ENCODE measurements around the gene FAM217B. TPM values are rescaled to one million over a fixed set of nuclear protein-coding genes. Genes with fewer than 3 reads are reported as not detected.

FAM217B gene
- total and polyA plus RNA-seq, 4 donors = 0.88 to 5.0 (median 1.7) TPM

- H3K27me3 ChIP-seq (ENCODE audit: control insufficient read depth in 4 of 4, insufficient read depth in 4 of 4, low read length in 3 of 4) = peaks cover 0 to 2% (median 0%) of the 10 kb centered on the region in 4 donors
- peaks cover 0 to 3% (median 0%) of the 10 kb centered on the region in 4 donors for H3K9me3 ChIP-seq (ENCODE audit: control insufficient read depth in 4 of 4, low read length in 3 of 4)
- no peak for DNase-seq (ENCODE audit: low spot score)
- H3K36me3 ChIP-seq (ENCODE audit: control insufficient read depth in 4 of 4, insufficient read depth in 3 of 4, low read depth in 1 of 4, low read length in 3 of 4) = no peaks in the 10 kb centered on the region
- H3K27ac ChIP-seq (ENCODE audit: low read depth in 1 of 2, low read length in 2 of 2) = no peak overlapping the region
- TF ChIP-seq, protein P1, sequence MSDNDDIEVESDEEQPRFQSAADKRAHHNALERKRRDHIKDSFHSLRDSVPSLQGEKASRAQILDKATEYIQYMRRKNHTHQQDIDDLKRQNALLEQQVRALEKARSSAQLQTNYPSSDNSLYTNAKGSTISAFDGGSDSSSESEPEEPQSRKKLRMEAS (IDR thresholded peaks at IDR 0.05) = no peak
- TF ChIP-seq EGR1 (IDR thresholded peaks at IDR 0.05; ENCODE audit: low read depth in 2 of 2) = no peak
- no peak for TF ChIP-seq JUND (IDR thresholded peaks at IDR 0.05)
- no peak for TF ChIP-seq CTCF (IDR thresholded peaks at IDR 0.05; ENCODE audit: low read depth, low read length, missing input control)
- no peak for TF ChIP-seq HNF4G (IDR thresholded peaks at IDR 0.05)
- no peak for TF ChIP-seq YY1 (IDR thresholded peaks at IDR 0.05)
- TF ChIP-seq ZBTB33 (IDR thresholded peaks at IDR 0.05) = no peak
- TF ChIP-seq RAD21 (IDR thresholded peaks at IDR 0.05) = no peak
- TF ChIP-seq FOXA2 (IDR thresholded peaks at IDR 0.05) = no peak
- TF ChIP-seq, protein P2, sequence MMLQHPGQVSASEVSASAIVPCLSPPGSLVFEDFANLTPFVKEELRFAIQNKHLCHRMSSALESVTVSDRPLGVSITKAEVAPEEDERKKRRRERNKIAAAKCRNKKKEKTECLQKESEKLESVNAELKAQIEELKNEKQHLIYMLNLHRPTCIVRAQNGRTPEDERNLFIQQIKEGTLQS (IDR thresholded peaks at IDR 0.05) = no peak
- 95% methylated on average over 9 of the region's 9 CpGs for WGBS
- H3K4me3 ChIP-seq (ENCODE audit: low read depth in 1 of 3, low read length in 3 of 3) = no peak overlapping the region
- no peaks in the 10 kb centered on the region for H3K4me1 ChIP-seq (ENCODE audit: control insufficient read depth in 4 of 4, insufficient read depth in 4 of 4, low read length in 3 of 4)
- H3K9ac ChIP-seq (ENCODE audit: low read depth in 1 of 2, low read length in 2 of 2) = no peak overlapping the region
Observed at GRCh38 chr20:59983076-59983475, 42.9 kb downstream of the FAM217B start.

GRCh38 chr20:59984541-59984940 lies 44.4 kb downstream of the FAM217B start:
- no peak overlapping the region for H3K4me3 ChIP-seq (ENCODE audit: low read depth in 1 of 3, low read length in 3 of 3)
- H3K9ac ChIP-seq (ENCODE audit: low read depth in 1 of 2, low read length in 2 of 2) = no peak overlapping the region
- no peak for DNase-seq (ENCODE audit: low spot score)
- TF ChIP-seq, protein P3, sequence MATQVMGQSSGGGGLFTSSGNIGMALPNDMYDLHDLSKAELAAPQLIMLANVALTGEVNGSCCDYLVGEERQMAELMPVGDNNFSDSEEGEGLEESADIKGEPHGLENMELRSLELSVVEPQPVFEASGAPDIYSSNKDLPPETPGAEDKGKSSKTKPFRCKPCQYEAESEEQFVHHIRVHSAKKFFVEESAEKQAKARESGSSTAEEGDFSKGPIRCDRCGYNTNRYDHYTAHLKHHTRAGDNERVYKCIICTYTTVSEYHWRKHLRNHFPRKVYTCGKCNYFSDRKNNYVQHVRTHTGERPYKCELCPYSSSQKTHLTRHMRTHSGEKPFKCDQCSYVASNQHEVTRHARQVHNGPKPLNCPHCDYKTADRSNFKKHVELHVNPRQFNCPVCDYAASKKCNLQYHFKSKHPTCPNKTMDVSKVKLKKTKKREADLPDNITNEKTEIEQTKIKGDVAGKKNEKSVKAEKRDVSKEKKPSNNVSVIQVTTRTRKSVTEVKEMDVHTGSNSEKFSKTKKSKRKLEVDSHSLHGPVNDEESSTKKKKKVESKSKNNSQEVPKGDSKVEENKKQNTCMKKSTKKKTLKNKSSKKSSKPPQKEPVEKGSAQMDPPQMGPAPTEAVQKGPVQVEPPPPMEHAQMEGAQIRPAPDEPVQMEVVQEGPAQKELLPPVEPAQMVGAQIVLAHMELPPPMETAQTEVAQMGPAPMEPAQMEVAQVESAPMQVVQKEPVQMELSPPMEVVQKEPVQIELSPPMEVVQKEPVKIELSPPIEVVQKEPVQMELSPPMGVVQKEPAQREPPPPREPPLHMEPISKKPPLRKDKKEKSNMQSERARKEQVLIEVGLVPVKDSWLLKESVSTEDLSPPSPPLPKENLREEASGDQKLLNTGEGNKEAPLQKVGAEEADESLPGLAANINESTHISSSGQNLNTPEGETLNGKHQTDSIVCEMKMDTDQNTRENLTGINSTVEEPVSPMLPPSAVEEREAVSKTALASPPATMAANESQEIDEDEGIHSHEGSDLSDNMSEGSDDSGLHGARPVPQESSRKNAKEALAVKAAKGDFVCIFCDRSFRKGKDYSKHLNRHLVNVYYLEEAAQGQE (IDR thresholded peaks at IDR 0.05) = no peak
- TF ChIP-seq CTCF (IDR thresholded peaks at IDR 0.05; ENCODE audit: low read depth, low read length, missing input control) (no peak), RXRA (IDR thresholded peaks at IDR 0.05) (no peak), FOXA2 (IDR thresholded peaks at IDR 0.05) (no peak), HNF4A (conservative IDR thresholded peaks at IDR 0.05) (no peak), YY1 (IDR thresholded peaks at IDR 0.05) (no peak)
- no peak overlapping the region for H3K27ac ChIP-seq (ENCODE audit: low read depth in 1 of 2, low read length in 2 of 2)
- peaks cover 0 to 2% (median 0%) of the 10 kb centered on the region in 4 donors for H3K27me3 ChIP-seq (ENCODE audit: control insufficient read depth in 4 of 4, insufficient read depth in 4 of 4, low read length in 3 of 4)
- 82% methylated on average over 4 of the region's 4 CpGs for WGBS
- H3K36me3 ChIP-seq (ENCODE audit: control insufficient read depth in 4 of 4, insufficient read depth in 3 of 4, low read depth in 1 of 4, low read length in 3 of 4) = no peaks in the 10 kb centered on the region
- peaks cover 0 to 3% (median 0%) of the 10 kb centered on the region in 4 donors for H3K9me3 ChIP-seq (ENCODE audit: control insufficient read depth in 4 of 4, low read length in 3 of 4)
- no peaks in the 10 kb centered on the region for H3K4me1 ChIP-seq (ENCODE audit: control insufficient read depth in 4 of 4, insufficient read depth in 4 of 4, low read length in 3 of 4)

Data from liver (tissue), 9 donors.